ENCODE results near the gene FAM174B. TPM values are rescaled to one million over a fixed set of nuclear protein-coding genes. Genes with fewer than 3 reads are reported as not detected.

FAM174B gene
- total and polyA plus RNA-seq, 7 donors, result 7.6 to 22.1 (median 11.0) TPM

- no peaks in the 10 kb centered on the region for H3K27me3 ChIP-seq (ENCODE audit: insufficient read depth in 3 of 3, low read length in 2 of 3)
- H3K36me3 ChIP-seq (ENCODE audit: insufficient read depth in 1 of 2, low read depth in 1 of 2), result peaks cover 0 to 15% of the 10 kb centered on the region in 2 donors
- TF ChIP-seq CTCF (IDR thresholded peaks at IDR 0.05), result no peak
- no peaks in the 10 kb centered on the region for H3K9me3 ChIP-seq
- WGBS, 3 donors, result 77 to 86% (median 82%) methylated on average over 3 of the region's 3 CpGs
- no peak for ATAC-seq
- H3K4me3 ChIP-seq, result no peak overlapping the region
- intact Hi-C loops (cut with DNase I), result no loop called here
- H3K4me1 ChIP-seq, result peaks cover 24% of the 10 kb centered on the region
- no peak for DNase-seq
- H3K27ac ChIP-seq, result peak overlapping the region; percentile 83
Observed at GRCh38 chr15:92625251-92625980, 30.2 kb downstream of the FAM174B start.

DNA sequence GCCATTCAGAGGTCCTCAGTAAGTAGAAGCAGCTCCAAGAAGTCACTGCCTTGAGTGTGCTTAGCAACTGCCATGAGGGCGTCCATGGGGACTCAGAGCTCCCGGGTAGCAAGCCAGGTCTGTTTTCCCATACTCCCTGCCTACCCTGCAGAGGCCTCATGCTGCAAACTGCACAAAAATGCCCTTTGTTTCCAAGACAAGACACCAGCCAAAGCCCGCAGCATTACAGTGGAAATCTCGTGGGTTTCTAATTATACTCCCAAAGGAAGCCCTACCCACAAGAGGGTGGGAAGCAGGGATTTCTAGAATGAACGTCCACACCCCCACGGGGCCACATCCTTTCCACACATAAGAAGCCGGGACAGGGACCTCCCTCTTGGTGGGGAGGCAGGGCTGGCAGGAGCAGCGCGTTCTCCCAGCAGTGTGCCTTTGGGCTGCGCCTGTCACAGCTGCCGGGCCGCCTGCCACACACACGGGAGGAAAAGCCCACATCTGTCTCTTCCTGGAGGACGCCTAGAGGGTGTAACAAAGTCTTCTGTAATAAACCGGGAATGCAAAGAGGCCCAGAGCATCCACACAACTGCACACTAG is 31.1 kb downstream of the FAM174B start:
- Histone ChIP-seq H3K27me3 (ENCODE audit: insufficient read depth in 3 of 3, low read length in 2 of 3) (no peaks in the 10 kb centered on the region), H3K4me3 (no peak overlapping the region), H3K27ac (peak overlapping the region; percentile 83), H3K36me3 (ENCODE audit: insufficient read depth in 1 of 2, low read depth in 1 of 2) (peaks cover 0 to 7% of the 10 kb centered on the region in 2 donors), H3K4me1 (peaks cover 33% of the 10 kb centered on the region), H3K9me3 (no peaks in the 10 kb centered on the region)
- DNase-seq, result peak; percentile 69 to 80
- intact Hi-C loops (cut with DNase I), result no loop called here
- 32 to 40% (median 33%) methylated on average over 15 of the region's 15 CpGs for WGBS, 3 donors
- TF ChIP-seq CTCF (IDR thresholded peaks at IDR 0.05), result no peak
- peak; percentile 10 to 57 (median 36) for ATAC-seq

GRCh38 chr15:92623435-92623834 is 32.1 kb downstream of the FAM174B start:
- DNase-seq (peak; percentile 73 to 87), ATAC-seq (peak; percentile 93 to 94 (median 93))
- H3K4me1 ChIP-seq, result peaks cover 35% of the 10 kb centered on the region
- no peaks in the 10 kb centered on the region for H3K9me3 ChIP-seq
- H3K27me3 ChIP-seq (ENCODE audit: insufficient read depth in 3 of 3, low read length in 2 of 3), result no peaks in the 10 kb centered on the region
- peak overlapping the region; percentile 83 for H3K27ac ChIP-seq
- H3K4me3 ChIP-seq, result no peak overlapping the region
- H3K36me3 ChIP-seq (ENCODE audit: insufficient read depth in 1 of 2, low read depth in 1 of 2), result no peaks in the 10 kb centered on the region
- WGBS, 3 donors, result 31 to 44% (median 40%) methylated on average over 14 of the region's 14 CpGs
- no peak for TF ChIP-seq CTCF (IDR thresholded peaks at IDR 0.05)
- intact Hi-C loops (cut with DNase I), result no loop called here

- TF ChIP-seq CTCF (IDR thresholded peaks at IDR 0.05), result no peak
- intact Hi-C loops (cut with DNase I), result no loop called here
- Histone ChIP-seq H3K9me3 (no peaks in the 10 kb centered on the region), H3K4me3 (no peak overlapping the region), H3K36me3 (ENCODE audit: insufficient read depth in 1 of 2, low read depth in 1 of 2) (no peaks in the 10 kb centered on the region), H3K27me3 (ENCODE audit: insufficient read depth in 3 of 3, low read length in 2 of 3) (no peaks in the 10 kb centered on the region), H3K4me1 (peaks cover 43% of the 10 kb centered on the region), H3K27ac (peak overlapping the region; percentile 83)
- no peak for ATAC-seq
- 95 to 98% (median 97%) methylated on average over 19 of the region's 19 CpGs for WGBS, 3 donors
- no peak for DNase-seq
Observed at GRCh38 chr15:92621972-92622533, 33.5 kb downstream of the FAM174B start.
